ENCODE measurements around the gene FOXF1.

FOXF1 gene

DNA sequence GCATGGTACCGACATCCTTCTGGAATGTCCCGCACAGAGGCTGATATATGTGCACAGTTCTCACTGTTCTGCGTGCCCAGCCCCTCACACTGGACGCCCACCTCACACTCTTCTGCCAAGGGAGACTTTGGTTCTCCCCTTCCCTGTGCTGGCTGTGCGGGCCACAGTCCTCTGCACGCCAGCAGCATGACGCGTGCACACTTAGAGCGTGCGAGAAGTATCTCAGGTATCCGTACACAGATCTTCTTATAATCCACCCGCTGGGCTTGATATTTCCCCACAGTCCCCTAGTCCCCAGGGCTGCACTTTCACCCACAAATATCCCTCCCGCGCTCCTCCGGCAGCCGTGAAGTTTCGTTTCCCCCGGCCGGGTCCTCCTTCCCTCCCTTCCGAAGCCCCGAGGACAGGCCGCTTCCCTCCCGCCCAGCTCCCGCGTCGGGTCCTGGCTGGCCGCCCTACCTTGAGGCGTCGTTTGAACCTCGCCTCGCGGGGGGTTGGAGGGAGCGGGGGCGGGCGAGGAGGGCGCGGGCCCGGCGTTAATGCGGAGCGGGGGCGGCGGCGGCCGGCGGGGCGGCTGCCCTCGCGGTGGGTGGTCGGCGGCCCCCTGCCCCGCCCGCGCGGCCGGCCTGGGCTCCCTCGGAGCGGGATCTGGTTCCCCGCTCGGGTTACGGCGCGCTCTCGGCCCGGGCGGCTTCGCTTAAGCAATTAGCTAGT is 5.0 kb upstream of the FOXF1 start:
- no peak overlapping the region for H3K9ac ChIP-seq (ENCODE audit: low read depth, low read length)
- H3K4me2 ChIP-seq (ENCODE audit: insufficient read depth, low read length): no peak overlapping the region
- H3K36me3 ChIP-seq (ENCODE audit: insufficient read depth, low read length): no peaks in the 10 kb centered on the region
- H3K27ac ChIP-seq (ENCODE audit: low read length): no peak overlapping the region
- TF ChIP-seq, protein P1, sequence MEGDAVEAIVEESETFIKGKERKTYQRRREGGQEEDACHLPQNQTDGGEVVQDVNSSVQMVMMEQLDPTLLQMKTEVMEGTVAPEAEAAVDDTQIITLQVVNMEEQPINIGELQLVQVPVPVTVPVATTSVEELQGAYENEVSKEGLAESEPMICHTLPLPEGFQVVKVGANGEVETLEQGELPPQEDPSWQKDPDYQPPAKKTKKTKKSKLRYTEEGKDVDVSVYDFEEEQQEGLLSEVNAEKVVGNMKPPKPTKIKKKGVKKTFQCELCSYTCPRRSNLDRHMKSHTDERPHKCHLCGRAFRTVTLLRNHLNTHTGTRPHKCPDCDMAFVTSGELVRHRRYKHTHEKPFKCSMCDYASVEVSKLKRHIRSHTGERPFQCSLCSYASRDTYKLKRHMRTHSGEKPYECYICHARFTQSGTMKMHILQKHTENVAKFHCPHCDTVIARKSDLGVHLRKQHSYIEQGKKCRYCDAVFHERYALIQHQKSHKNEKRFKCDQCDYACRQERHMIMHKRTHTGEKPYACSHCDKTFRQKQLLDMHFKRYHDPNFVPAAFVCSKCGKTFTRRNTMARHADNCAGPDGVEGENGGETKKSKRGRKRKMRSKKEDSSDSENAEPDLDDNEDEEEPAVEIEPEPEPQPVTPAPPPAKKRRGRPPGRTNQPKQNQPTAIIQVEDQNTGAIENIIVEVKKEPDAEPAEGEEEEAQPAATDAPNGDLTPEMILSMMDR (IDR thresholded peaks at IDR 0.05; ENCODE audit: borderline replicate concordance, extremely low read depth, low read length, poor library complexity, severe bottlenecking): no peak
- no peak for TF ChIP-seq EZH2 (IDR thresholded peaks at IDR 0.05; ENCODE audit: borderline replicate concordance, low read depth, low read length, severe bottlenecking)
- no peak overlapping the region for H3K4me3 ChIP-seq (ENCODE audit: low read depth in 1 of 2, low read length in 2 of 2)
- DNase-seq (no peak), ATAC-seq (ENCODE audit: insufficient read depth, low read depth) (no peak)
- no peaks in the 10 kb centered on the region for H3K9me3 ChIP-seq (ENCODE audit: insufficient read depth, low read length, severe bottlenecking)
- H3K4me1 ChIP-seq (ENCODE audit: insufficient read depth, low read length): no peaks in the 10 kb centered on the region
- no peaks in the 10 kb centered on the region for H3K79me2 ChIP-seq (ENCODE audit: insufficient read depth, low read length)
- peaks cover 23% of the 10 kb centered on the region for H3K27me3 ChIP-seq (ENCODE audit: insufficient read depth, low read length, poor library complexity)
- 0 out of 2 replicates have a peak, but pooled peaks cover 7% of the 10 kb centered on the region for H4K20me1 ChIP-seq (ENCODE audit: insufficient read depth, low read length)
- no peak overlapping the region for H2AFZ ChIP-seq (ENCODE audit: low read depth, low read length)

DNA sequence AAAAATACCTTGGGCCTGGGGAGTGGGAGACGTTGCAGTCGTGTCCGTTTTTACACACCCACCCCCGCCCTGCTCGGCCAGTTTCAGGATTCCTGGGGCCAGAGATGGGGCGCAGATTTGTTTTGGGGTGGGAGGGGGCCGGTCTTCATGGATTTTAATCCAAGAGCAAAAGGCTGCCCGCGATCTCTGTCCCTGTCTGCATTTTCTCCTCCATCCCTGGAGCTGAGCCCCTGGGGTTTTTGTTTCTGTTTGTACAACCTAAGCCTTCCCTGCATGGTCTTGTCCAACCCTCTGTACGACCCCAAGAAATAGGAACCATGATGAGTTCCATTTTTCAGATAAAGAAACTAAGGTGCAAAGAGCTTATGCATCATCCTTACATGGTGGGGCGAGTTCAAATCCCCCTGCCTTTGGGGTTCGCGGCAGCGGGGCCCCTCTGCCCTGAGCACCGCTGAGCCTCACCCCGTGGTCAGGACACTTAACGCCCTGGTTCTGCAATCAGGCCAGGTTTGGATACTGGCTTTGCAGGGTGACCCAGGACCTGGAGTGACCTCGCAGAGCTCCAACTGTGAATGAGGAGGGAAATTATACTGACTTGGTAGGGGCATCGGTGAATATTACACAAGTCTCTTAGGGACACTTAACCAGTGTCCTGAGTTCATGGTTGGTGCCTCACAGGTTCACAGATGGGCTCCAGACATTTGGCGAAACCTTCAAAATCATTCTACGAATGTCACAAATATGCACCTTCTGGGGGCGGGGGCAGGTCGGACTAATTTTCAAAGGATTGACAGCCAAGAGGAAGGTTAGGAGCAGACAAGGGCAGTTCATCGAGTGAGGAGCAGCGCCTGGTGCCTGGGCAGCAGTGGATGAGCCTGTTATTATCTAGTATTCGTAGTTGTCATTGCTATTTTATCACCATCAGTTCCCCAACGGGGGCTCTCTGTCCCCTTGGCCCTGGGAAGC is 4.1 kb upstream of the FOXF1 start:
- Histone ChIP-seq H2AFZ (ENCODE audit: low read depth, low read length) (no peak overlapping the region), H4K20me1 (ENCODE audit: insufficient read depth, low read length) (0 out of 2 replicates have a peak, but pooled peaks cover 7% of the 10 kb centered on the region), H3K79me2 (ENCODE audit: insufficient read depth, low read length) (no peaks in the 10 kb centered on the region), H3K27ac (ENCODE audit: low read length) (no peak overlapping the region), H3K27me3 (ENCODE audit: insufficient read depth, low read length, poor library complexity) (peaks cover 23% of the 10 kb centered on the region), H3K4me2 (ENCODE audit: insufficient read depth, low read length) (no peak overlapping the region), H3K4me1 (ENCODE audit: insufficient read depth, low read length) (no peaks in the 10 kb centered on the region), H3K9ac (ENCODE audit: low read depth, low read length) (no peak overlapping the region), H3K4me3 (ENCODE audit: low read depth in 1 of 2, low read length in 2 of 2) (no peak overlapping the region), H3K36me3 (ENCODE audit: insufficient read depth, low read length) (no peaks in the 10 kb centered on the region), H3K9me3 (ENCODE audit: insufficient read depth, low read length, severe bottlenecking) (no peaks in the 10 kb centered on the region)
- TF ChIP-seq EZH2 (IDR thresholded peaks at IDR 0.05; ENCODE audit: borderline replicate concordance, low read depth, low read length, severe bottlenecking): no peak
- TF ChIP-seq, protein P1 (IDR thresholded peaks at IDR 0.05; ENCODE audit: borderline replicate concordance, extremely low read depth, low read length, poor library complexity, severe bottlenecking): no peak
- DNase-seq (no peak), ATAC-seq (ENCODE audit: insufficient read depth, low read depth) (no peak)

DNA sequence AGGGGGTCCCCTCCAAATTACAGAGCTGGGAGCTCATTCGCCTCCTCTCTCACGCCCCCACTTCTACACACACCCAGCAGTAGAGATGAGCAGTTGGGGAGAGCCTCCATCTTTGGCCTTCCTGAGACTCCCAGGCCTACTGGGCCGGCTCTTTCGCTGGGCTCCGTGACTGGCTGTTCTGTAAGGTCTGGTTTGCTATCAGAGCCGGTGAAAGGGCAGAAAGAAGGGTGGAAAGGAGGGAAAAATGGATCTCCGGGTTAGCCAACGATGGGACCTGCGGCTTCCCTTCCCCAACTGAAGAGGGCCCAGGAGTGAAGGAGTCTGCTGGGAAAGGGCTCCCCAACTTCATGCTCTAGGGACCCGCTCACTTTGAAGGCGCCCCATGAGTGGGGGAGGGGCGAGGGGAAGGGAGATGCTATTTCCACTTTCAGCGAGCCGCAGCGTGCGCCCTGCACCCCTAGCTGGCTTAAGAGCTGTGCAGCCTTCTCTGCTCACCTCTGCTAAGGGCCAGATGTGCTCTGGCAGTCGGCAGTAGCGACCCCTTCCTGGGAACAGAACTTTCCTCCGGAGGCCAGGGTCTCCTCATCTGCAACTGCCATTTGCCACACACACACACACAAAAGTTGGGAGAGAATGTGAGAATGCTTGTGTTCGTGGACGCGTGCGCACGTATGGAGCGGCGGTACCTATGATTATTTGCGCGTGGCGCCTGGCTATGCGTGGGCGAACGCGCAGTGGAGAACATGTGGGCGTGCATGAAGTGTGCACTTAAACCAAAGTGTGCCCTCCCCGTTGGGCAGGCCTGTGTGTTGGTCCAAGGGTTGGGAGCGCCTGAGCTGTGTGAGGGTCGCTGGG is 2.9 kb upstream of the FOXF1 start:
- H3K9ac ChIP-seq (ENCODE audit: low read depth, low read length): no peak overlapping the region
- H3K4me1 ChIP-seq (ENCODE audit: insufficient read depth, low read length): no peaks in the 10 kb centered on the region
- 0 out of 2 replicates have a peak, but pooled peaks cover 7% of the 10 kb centered on the region for H4K20me1 ChIP-seq (ENCODE audit: insufficient read depth, low read length)
- no peaks in the 10 kb centered on the region for H3K79me2 ChIP-seq (ENCODE audit: insufficient read depth, low read length)
- H3K36me3 ChIP-seq (ENCODE audit: insufficient read depth, low read length): no peaks in the 10 kb centered on the region
- no peaks in the 10 kb centered on the region for H3K9me3 ChIP-seq (ENCODE audit: insufficient read depth, low read length, severe bottlenecking)
- peaks cover 16% of the 10 kb centered on the region for H3K27me3 ChIP-seq (ENCODE audit: insufficient read depth, low read length, poor library complexity)
- TF ChIP-seq, protein P1 (IDR thresholded peaks at IDR 0.05; ENCODE audit: borderline replicate concordance, extremely low read depth, low read length, poor library complexity, severe bottlenecking): no peak
- TF ChIP-seq EZH2 (IDR thresholded peaks at IDR 0.05; ENCODE audit: borderline replicate concordance, low read depth, low read length, severe bottlenecking): no peak
- no peak for ATAC-seq (ENCODE audit: insufficient read depth, low read depth)
- no peak overlapping the region for H2AFZ ChIP-seq (ENCODE audit: low read depth, low read length)
- no peak overlapping the region for H3K4me2 ChIP-seq (ENCODE audit: insufficient read depth, low read length)
- no peak overlapping the region for H3K4me3 ChIP-seq (ENCODE audit: low read depth in 1 of 2, low read length in 2 of 2)
- no peak overlapping the region for H3K27ac ChIP-seq (ENCODE audit: low read length)
- DNase-seq: no peak
